GM03348 (cell line): ENCODE measurements around the gene CSN3.
"Not testable (repeated sequence)": the region's sequence is repeated elsewhere in the genome, so short reads cannot be mapped to it uniquely, and the experiment has no call there.

Experiments used
- DNase-seq: peaks from one replicate; pipeline ENCODE4 v3.0.0; 2012; ENCODE audit warnings: low spot score

The CSN3 gene

GRCh38 chr4:70242297-70242696, at the start of gene CSN3:
CSN3 (plus strand) TSS chr4:70242597; CDS start chr4:70244820, 2,223 bp downstream.
- DNase-seq, result not testable (repeated sequence)

- DNase-seq, result no peak
These were observed 49.5 kb upstream of the CSN3 start for GRCh38 chr4:70192895-70193294.

- no peak for DNase-seq
These were observed 47.0 kb upstream of the CSN3 start, which contains the start of gene ODAM for GRCh38 chr4:70195425-70195824. ODAM (plus strand) TSS chr4:70195725; CDS start chr4:70196544, 819 bp downstream.

- no peak for DNase-seq
These were observed 45.5 kb upstream of the CSN3 start for GRCh38 chr4:70196857-70197256.

- no peak for DNase-seq
These were observed 44.6 kb upstream of the CSN3 start for GRCh38 chr4:70197842-70198241.

- DNase-seq, result no peak
These were observed 38.8 kb upstream of the CSN3 start for GRCh38 chr4:70203601-70204000.

- DNase-seq, result not testable (repeated sequence)
These were observed 29.6 kb upstream of the CSN3 start for GRCh38 chr4:70212752-70213151.

- not testable (repeated sequence) for DNase-seq
These were observed 26.3 kb upstream of the CSN3 start for GRCh38 chr4:70216109-70216508.

GRCh38 chr4:70216550-70216949, 25.8 kb upstream of the CSN3 start:
- not testable (repeated sequence) for DNase-seq

GRCh38 chr4:70221389-70221788, 21.0 kb upstream of the CSN3 start:
- not testable (repeated sequence) for DNase-seq

GRCh38 chr4:70221818-70222217, 20.6 kb upstream of the CSN3 start:
- not testable (repeated sequence) for DNase-seq

- no peak for DNase-seq
These were observed 16.6 kb upstream of the CSN3 start, which contains the start of gene FDCSP for GRCh38 chr4:70225824-70226223. FDCSP (plus strand) TSS chr4:70226124; CDS start chr4:70231195, 5,071 bp downstream.

GRCh38 chr4:70236125-70236524, 6.3 kb upstream of the CSN3 start:
- no peak for DNase-seq

- DNase-seq, result no peak
These were observed 3.1 kb upstream of the CSN3 start for GRCh38 chr4:70239131-70239883.

- no peak for DNase-seq
These were observed 2.4 kb upstream of the CSN3 start for GRCh38 chr4:70239884-70240591.

- DNase-seq, result no peak
These were observed 694 bp downstream of the CSN3 start for GRCh38 chr4:70243091-70243490.

- DNase-seq, result no peak
These were observed 9.0 kb downstream of the CSN3 start for GRCh38 chr4:70251250-70251944.

GRCh38 chr4:70251945-70252277, 9.5 kb downstream of the CSN3 start:
- no peak for DNase-seq

GRCh38 chr4:70269674-70270073, 27.3 kb downstream of the CSN3 start:
- DNase-seq, result no peak

GRCh38 chr4:70277121-70277520, 34.7 kb downstream of the CSN3 start:
- DNase-seq, result no peak

GRCh38 chr4:70280567-70280966, 38.2 kb downstream of the CSN3 start:
- DNase-seq, result no peak

GRCh38 chr4:70288651-70289050, 46.3 kb downstream of the CSN3 start:
- no peak for DNase-seq

- DNase-seq, result no peak
These were observed 48.9 kb downstream of the CSN3 start for GRCh38 chr4:70291341-70291740.
